Smooth muscle cell (in vitro differentiated cells): ENCODE data around the gene PPP1R1B. TPM values are rescaled to one million over a fixed set of nuclear protein-coding genes. Genes with fewer than 3 reads are reported as not detected.

Experiments
- DNase-seq: peaks from one replicate; lab custom pipeline; 2025; ENCODE audit not compliant: unreplicated experiment; lab: John Stamatoyannopoulos, UW
- H2AFZ ChIP-seq: fragments of 200-600 bp; sonication (generic); 2 replicates; pipeline ENCODE4 v1.6.0; 2016; ENCODE audit warnings: antibody characterized with exemption, low read depth, mild to moderate bottlenecking
- H3F3A ChIP-seq: fragments of 200-600 bp; sonication (generic); 2 replicates; pipeline ENCODE4 v1.6.0; 2017; ENCODE audit warnings: antibody characterized with exemption, low read depth
- H3K27ac ChIP-seq: fragments of 200-600 bp; sonication (generic); 2 replicates; pipeline ENCODE4 v1.5.1; 2016; ENCODE audit warnings: low read depth, mild to moderate bottlenecking
- H3K27me3 ChIP-seq: fragments of 200-600 bp; sonication (generic); 2 replicates; pipeline ENCODE4 v1.6.1; 2016; ENCODE audit warnings: low read depth, mild to moderate bottlenecking
- H3K36me3 ChIP-seq: fragments of 200-600 bp; sonication (generic); 2 replicates; pipeline ENCODE4 v1.5.1; 2016; ENCODE audit warnings: low read depth
- H3K4me1 ChIP-seq: fragments of 200-600 bp; sonication (generic); 2 replicates; pipeline ENCODE4 v1.5.1; 2016; ENCODE audit warnings: low read depth
- H3K4me2 ChIP-seq: fragments of 200-600 bp; sonication (generic); 2 replicates; pipeline ENCODE4 v1.6.0; 2016; ENCODE audit warnings: mild to moderate bottlenecking
- H3K4me3 ChIP-seq: fragments of 200-600 bp; sonication (generic); 2 replicates; pipeline ENCODE4 v1.5.1; 2016; ENCODE audit warnings: mild to moderate bottlenecking
- H3K79me2 ChIP-seq: fragments of 200-600 bp; sonication (generic); 2 replicates; pipeline ENCODE4 v1.6.0; 2016; ENCODE audit warnings: low read depth, mild to moderate bottlenecking
- H3K9ac ChIP-seq: fragments of 200-600 bp; sonication (generic); 2 replicates; pipeline ENCODE4 v1.6.0; 2016; ENCODE audit warnings: low read depth
- H3K9me3 ChIP-seq: fragments of 200-600 bp; sonication (generic); replicated peaks from 2 replicates; pipeline ENCODE4 v1.5.1; 2016; ENCODE audit warnings: low read depth
- H4K20me1 ChIP-seq: fragments of 200-600 bp; sonication (generic); 2 replicates; pipeline ENCODE4 v1.6.0; 2016; ENCODE audit warnings: low read depth
- CTCF ChIP-seq: fragments of 200-600 bp; sonication (generic); IDR thresholded peaks from 2 replicates; pipeline ENCODE4 v1.5.1; 2017; ENCODE audit warnings: borderline replicate concordance, mild to moderate bottlenecking, antibody characterized with exemption; ENCODE audit not compliant: insufficient read depth, poor library complexity, severe bottlenecking
- WGBS: methylation state at CpG from one replicate; pipeline ENCODE4 v1.1.7; 2016; ENCODE audit warnings: low lambda C conversion rate; 5-methylcytosine and 5-hydroxymethylcytosine counted together
- polyA plus RNA-seq: library from polyadenylated mRNA; unstranded; fragments of >200 nt; fragmentation: Nextera tagmentation; extraction: Ambion mirVana; gene quantifications from 2 replicates; pipeline ENCODE4 v1.2.1, GENCODE V29; 2016
- total RNA-seq: library from RNA; depleted of rRNA; stranded (reverse); fragments of >200 nt; gene quantifications from 2 replicates; pipeline ENCODE4 v1.2.3, GENCODE V29; 2014

The PPP1R1B gene
- total and polyA plus RNA-seq, 2 experiments from 2014 or later, result not detected

GRCh38 chr17:39601758-39602532 lies 24.8 kb upstream of the PPP1R1B start:
- Histone ChIP-seq H3K36me3 (no peaks in the 10 kb centered on the region), H3K9ac (no peak overlapping the region), H3K4me2 (no peak overlapping the region), H3F3A (no peaks in the 10 kb centered on the region), H2AFZ (no peak overlapping the region), H3K79me2 (no peaks in the 10 kb centered on the region), H3K9me3 (no peaks in the 10 kb centered on the region), H3K4me1 (peaks cover 15% of the 10 kb centered on the region), H3K27ac (no peak overlapping the region), H3K4me3 (no peak overlapping the region), H3K27me3 (peaks cover 100% of the 10 kb centered on the region), H4K20me1 (no peaks in the 10 kb centered on the region)
- WGBS, result 12% methylated on average over 12 of the region's 12 CpGs
- TF ChIP-seq CTCF, result no peak
- no peak for DNase-seq

GRCh38 chr17:39602533-39603303 lies 24.0 kb upstream of the PPP1R1B start:
- no peaks in the 10 kb centered on the region for H4K20me1 ChIP-seq
- no peak overlapping the region for H3K4me2 ChIP-seq
- H3K4me3 ChIP-seq, result no peak overlapping the region
- H3K79me2 ChIP-seq, result no peaks in the 10 kb centered on the region
- no peaks in the 10 kb centered on the region for H3F3A ChIP-seq
- no peak for DNase-seq
- peaks cover 21% of the 10 kb centered on the region for H3K4me1 ChIP-seq
- H3K27ac ChIP-seq, result no peak overlapping the region
- no peak for TF ChIP-seq CTCF
- no peak overlapping the region for H3K9ac ChIP-seq
- H2AFZ ChIP-seq, result no peak overlapping the region
- no peaks in the 10 kb centered on the region for H3K36me3 ChIP-seq
- 25% methylated on average over 4 of the region's 4 CpGs for WGBS
- H3K27me3 ChIP-seq, result peaks cover 100% of the 10 kb centered on the region
- no peaks in the 10 kb centered on the region for H3K9me3 ChIP-seq

GRCh38 chr17:39603304-39604016 lies 23.3 kb upstream of the PPP1R1B start:
- TF ChIP-seq CTCF, result no peak
- H3F3A ChIP-seq, result no peaks in the 10 kb centered on the region
- no peak overlapping the region for H3K4me2 ChIP-seq
- no peak overlapping the region for H3K4me3 ChIP-seq
- peaks cover 21% of the 10 kb centered on the region for H3K4me1 ChIP-seq
- H3K36me3 ChIP-seq, result no peaks in the 10 kb centered on the region
- H3K27me3 ChIP-seq, result peaks cover 100% of the 10 kb centered on the region
- H4K20me1 ChIP-seq, result no peaks in the 10 kb centered on the region
- no peaks in the 10 kb centered on the region for H3K9me3 ChIP-seq
- no peak overlapping the region for H3K9ac ChIP-seq
- DNase-seq, result no peak
- WGBS, result 2% methylated on average over 14 of the region's 14 CpGs
- no peak overlapping the region for H3K27ac ChIP-seq
- H2AFZ ChIP-seq, result no peak overlapping the region
- no peaks in the 10 kb centered on the region for H3K79me2 ChIP-seq
